ENCODE measurements around the gene PDIA4.

GRCh38 chr7:149063476-149063875 lies 35.2 kb upstream of the PDIA4 start:
- TF ChIP-seq CTCF (IDR thresholded peaks at IDR 0.05; ENCODE audit: insufficient read depth, low read depth, low read length) (no peak), EZH2 (IDR thresholded peaks at IDR 0.05; ENCODE audit: insufficient read depth, low read length) (no peak)
